ENCODE measurements around the gene HIP1.
"Not testable (repeated sequence)": the region's sequence is repeated elsewhere in the genome, so short reads cannot be mapped to it uniquely, and the experiment has no call there.

The HIP1 gene

GRCh38 chr7:75531359-75531821 lies 207.4 kb downstream of the HIP1 start:
- DNase-seq (ENCODE audit: low read depth in 2 of 2) = no peak

- not testable (repeated sequence) for DNase-seq (ENCODE audit: low read depth in 2 of 2)
Observed at GRCh38 chr7:75527224-75527722, 211.5 kb downstream of the HIP1 start.

- not testable (repeated sequence) for DNase-seq (ENCODE audit: low read depth in 2 of 2)
Observed at GRCh38 chr7:75521727-75522126, 217.0 kb downstream of the HIP1 start.

GRCh38 chr7:75518842-75519241 lies 219.9 kb downstream of the HIP1 start:
- DNase-seq (ENCODE audit: low read depth in 2 of 2) = not testable (repeated sequence)

- DNase-seq (ENCODE audit: low read depth in 2 of 2) = not testable (repeated sequence)
Observed at GRCh38 chr7:75509033-75509432, 229.7 kb downstream of the HIP1 start.

GRCh38 chr7:75492020-75492419 lies 246.7 kb downstream of the HIP1 start, which contains the start of gene SPDYE5:
Gene SPDYE5, plus strand, starts transcription at chr7:75492320. Its CDS starts 1,728 bp downstream, at chr7:75494048.
- DNase-seq (ENCODE audit: low read depth in 2 of 2) = not testable (repeated sequence)

- peak; percentile 87 to 89 for DNase-seq (ENCODE audit: low read depth in 2 of 2)
Observed at GRCh38 chr7:75485979-75486643, 252.6 kb downstream of the HIP1 start, which contains the start of gene POM121C. Gene POM121C, minus strand, starts transcription at chr7:75486299. Its CDS starts 44,803 bp downstream, at chr7:75441496.

GRCh38 chr7:75485355-75485978 lies 253.3 kb downstream of the HIP1 start:
- not testable (repeated sequence) for DNase-seq (ENCODE audit: low read depth in 2 of 2)
